Stimulated activated CD8-positive, alpha-beta memory T cell treated with anti-CD3 and anti-CD28 coated beads, Interleukin-2, amount 100 ng/mL, for 1 hour (primary cell): ENCODE results near the gene NDUFC2.
"Not testable (repeated sequence)": the region's sequence is repeated elsewhere in the genome, so short reads cannot be mapped to it uniquely, and the experiment has no call there.

Experiments
- DNase-seq, 2 donors: peaks; one replicate each; pipeline ENCODE4 v3.0.0-alpha.2; 2020; ENCODE audit warnings: low read depth in 2 of 2

NDUFC2 gene

DNA sequence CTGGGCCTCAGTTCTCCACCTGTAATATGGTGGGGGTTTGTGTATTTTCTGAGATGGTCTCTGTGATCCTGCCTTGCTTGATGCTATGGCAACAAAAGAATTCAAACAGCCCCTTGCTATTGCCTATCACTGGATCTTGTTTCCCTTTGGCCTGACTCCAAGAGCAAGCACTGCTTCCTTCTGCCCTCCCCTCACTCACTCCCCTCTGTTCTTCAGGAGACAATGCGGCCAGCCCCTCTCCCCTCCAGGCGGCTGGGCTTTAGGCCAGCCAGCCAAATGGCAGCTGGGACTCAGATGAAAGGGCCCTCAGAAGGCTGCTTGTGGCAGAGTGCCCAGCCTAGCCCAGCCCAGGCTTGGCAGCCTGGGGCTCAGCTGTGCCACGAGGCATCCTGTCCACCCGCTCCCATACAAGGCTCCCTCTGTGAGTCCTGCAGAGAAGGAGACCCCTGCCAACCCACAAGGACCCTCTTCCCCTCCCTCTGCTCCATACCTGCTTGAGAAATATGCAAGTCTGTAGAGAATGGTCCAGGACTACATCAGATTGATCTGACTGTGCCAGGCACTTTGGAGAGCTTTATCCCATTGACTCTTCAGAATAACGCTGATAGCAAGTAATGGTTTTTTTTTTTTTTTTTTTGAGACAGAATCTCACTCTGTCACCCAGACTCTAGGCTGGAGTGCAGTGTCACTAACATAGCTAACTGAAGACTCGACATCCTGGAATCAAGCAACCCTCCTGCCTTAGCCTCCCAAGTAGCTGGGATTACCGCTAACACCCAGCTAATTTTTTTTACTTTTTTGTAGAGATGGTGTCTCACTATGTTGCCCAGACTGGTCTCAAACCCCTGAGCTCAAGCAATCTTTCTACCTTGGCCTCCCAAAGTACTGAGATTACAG is 49.0 kb downstream of the NDUFC2 start:
- DNase-seq, result no peak

DNA sequence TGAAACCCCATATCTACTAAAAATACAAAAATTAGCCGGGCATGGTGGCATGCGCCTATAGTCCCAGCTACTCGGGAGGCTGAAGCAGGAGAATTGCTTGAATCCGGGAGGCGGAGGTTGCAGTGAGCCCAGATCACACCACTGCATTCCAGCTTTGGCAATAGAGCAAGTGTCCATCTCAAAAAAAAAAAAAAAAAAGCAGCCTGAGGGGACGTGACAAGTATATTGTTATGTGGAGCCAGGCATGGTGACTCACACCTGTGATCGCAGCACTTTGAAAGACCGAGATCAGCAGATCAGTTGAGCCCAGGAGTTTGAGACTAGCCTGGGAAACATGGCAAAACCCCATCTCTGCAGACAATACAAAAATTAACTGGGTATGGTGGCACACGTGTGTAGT is 51.2 kb downstream of the NDUFC2 start:
- not testable (repeated sequence) for DNase-seq

DNA sequence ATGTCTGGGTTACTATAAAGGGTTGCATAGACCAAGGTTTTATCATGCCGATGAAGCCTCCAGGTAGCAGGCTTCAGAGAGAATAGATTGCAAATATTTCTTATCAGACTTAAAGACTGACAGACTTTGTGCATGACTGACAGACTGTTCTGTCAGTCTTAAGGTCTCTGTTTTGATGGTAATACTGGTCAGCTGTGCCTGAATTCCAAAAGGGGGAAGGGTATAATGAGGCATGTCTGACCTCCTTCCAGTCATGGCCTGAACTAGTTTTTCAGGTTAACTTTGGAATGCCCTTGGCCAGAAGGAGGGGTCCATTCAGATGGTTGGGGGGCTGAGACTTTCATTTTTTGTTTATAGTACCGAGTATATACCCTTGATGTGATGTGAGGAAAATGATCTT is 51.9 kb downstream of the NDUFC2 start:
- DNase-seq, result no peak

DNA sequence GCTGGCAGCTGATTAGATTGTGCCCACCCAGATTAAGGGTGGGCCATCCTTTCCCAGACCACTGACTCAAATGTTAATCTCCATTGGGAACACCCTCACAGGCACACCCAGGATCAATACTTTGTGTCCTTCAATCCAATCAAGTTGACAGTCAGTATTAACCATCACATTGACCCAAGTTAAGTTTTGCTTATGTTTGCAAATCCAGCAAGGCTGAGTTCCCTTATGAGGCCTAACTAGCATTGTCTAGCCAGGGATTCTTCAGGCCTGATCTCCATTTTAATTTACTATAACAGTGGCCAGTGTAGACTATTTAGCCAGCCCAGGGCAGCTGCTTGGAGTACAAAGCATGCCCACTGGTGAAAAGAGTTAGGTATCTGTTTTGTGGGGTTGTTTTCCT is 54.3 kb downstream of the NDUFC2 start:
- no peak for DNase-seq

DNA sequence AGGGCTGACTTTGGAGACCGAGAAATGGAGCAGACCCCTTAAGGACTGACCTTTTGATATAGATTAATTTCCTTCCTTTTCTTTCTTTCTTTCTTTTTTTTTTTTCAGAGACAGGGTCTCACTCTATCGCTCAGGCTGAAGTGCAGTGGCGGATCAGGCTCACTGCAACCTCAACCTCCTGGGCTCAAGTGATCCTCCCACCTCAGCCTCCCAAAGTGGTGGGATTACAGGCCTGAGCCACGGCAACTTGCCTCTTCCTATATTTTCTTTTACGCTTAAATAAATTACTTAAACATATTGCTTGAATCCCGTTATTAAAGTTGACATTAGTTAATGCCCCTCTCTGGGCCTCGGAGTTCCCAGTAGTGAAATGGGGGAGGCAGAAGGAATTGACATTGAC is 56.2 kb downstream of the NDUFC2 start:
- DNase-seq, result no peak

DNA sequence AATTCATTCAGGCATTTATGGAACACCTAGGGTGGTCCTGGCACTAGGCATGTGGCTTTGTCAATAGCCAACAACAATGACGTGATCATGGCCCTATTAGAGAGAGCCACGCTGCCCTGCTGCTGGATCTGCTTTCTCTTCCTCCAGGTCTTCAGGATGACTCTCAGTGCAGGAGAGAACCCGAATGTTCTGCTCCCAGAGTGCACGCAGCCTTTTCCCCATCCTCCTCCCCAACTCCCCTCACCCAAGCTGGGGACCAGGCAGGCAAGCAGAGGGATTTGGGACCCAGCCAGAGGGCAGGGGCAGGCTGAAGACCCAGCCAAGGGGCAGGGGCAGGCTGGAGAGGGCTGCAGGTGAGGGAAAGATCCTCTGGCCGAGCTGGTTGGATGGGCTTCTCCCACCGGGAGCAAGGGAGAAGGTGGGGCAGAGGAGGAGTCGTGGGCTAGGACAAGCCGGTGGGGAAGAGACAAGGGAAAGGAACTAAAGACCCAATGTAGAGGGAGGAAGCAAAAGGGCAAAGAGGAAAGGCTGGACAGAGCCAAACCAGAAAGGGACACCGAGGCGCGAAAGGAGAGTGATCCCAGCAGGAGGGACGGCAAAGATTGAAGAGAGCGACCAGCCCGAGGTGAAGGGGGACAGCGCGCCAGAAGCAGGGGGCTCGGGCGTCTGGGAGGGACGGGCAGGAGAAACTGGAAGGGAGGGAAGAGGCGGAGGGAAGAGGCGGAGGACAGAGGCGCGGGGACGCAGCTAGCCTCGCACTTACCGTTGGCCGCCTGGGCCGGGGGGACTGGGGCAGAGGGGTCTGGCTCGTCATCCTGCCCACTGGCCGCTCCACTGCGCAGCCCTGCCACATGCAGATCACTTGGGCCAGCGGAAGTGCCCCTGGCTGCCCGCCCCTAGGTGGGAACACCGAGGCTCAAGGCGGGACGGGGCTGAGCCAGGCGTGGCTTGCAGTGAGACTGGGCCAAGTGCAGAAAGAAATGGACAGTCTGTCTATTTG is 57.0 kb downstream of the NDUFC2 start, which contains the start of gene KCTD14:
Gene KCTD14 (minus strand): TSS at position 880 of the 1,000 bp plus-strand sequence. CDS start 27 bp downstream, at position 853.
- DNase-seq, result no peak

DNA sequence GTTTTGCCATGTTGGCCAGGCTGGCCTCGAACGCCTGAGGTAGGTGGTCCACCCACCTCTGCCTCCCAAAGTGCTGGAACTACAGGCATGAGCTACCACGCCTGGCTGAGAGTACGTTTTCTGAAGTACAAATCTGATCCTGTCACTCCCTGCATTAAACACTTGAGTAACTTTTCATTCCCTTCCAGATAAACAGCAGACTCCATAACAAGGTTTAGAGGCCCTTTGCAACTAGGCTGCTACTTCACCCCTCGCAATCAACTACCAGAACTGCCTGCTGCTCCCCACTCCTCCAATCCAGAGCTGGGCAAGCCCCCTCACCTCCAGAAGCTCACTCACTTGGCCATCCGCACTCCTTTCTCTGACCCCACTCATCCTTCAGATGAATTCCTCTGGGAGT is 58.1 kb downstream of the NDUFC2 start:
- no peak for DNase-seq

DNA sequence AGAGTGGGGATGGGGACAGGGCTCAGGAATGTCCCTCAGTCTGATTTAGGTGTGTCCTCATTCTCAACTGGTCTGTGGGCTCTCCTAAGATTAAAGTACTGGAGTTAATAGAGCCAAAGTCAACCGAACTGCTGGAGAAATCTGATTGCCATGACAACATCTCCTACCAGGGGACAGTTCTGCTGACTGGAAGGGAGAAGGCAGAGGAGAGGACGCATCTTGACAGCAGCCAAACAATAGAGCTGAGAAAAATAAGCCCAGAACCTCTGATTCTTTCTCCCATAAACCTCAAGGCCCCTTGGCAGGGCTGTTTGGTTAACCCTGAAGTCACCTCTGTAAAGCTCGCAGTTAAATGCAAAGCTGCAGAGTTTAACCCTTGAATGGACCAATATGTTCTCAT is 59.4 kb downstream of the NDUFC2 start:
- no peak for DNase-seq

DNA sequence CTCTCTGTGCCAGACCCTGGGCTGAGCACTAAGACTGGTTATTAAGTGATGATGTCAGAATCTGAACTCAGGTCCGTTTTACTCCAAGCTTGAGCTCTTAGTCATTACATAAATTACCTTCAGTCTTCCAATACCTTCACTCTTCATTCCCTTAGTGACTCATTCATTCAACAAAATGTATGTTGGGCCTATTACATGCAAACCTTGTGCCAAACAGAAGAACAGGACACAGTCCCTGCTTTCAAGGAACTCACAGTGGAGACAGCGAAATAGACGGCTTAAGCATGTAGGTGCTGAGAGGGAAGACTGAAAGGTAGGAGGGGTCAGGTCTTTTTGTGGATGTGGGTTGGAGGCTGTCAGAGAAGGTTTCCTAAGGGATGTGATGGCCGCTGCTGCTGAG is 59.9 kb downstream of the NDUFC2 start:
- DNase-seq, result no peak
